ENCODE data around the gene CHSY1.

The CHSY1 gene

DNA sequence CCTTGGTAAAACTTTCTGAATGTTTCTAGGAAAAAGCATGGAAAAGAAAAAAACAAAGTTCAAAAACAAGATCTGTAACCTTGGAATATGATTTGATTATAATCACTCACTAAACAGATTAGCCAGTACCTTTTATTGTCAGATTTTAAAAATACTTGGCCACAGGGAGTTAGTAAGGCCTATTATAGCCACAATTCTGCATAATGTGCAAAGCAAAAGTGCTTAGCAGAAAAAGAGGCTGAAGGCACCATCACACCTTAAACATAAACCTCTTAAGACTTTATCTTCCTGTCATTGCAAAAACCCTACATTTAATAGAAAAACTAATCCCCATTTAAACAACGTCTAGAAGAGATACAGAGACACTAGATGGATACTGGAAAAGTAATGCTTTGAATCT is 41.8 kb downstream of the CHSY1 start:
- DNase-seq (ENCODE audit: low spot score): no peak

DNA sequence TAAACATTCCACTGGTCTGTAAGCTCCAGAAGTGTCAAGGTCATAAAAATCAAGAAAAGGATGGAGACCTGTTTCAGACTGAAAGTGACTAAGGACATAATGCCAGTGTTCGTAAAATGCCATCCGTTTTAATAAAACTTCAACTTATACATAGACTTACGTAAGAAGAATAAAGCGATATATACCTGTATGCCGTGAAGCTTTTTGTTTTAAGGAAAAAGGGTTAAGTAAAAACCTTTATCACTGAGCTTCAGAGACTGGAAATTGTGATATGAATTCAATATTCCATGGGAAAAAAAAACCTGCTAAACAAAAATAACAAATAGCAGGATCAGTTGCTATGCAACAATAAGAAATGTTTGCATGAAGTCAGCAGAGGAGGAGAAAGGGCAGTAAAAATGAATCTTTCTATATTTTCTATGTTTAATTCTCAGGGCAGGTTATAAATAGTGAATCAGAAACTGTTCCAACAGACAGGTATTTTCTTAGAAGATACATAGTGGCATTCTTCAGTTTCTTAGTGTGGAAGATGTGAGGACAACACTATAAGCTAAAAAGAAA is 42.5 kb downstream of the CHSY1 start:
- DNase-seq (ENCODE audit: low spot score): no peak

DNA sequence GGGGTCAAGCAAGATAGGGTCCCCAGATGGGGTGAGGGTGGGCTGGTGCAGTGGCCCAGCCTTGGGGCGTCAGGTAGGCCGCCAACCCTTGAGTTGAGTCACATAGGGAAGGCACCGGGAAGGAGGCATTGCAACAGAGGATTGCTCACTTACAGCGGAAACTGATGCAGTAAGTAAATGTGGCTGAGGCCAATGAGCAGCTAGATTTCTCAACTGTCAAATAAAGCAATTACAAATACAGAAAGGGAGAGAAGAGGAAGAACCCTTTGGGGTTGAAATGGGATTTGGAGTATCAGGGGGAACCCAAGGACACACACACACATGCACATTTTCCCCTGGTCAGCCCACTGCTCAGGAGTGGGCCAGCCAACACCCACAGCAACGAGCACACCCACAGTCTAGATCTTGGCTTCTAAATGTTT is 44.0 kb downstream of the CHSY1 start:
- no peak for DNase-seq (ENCODE audit: low spot score)

DNA sequence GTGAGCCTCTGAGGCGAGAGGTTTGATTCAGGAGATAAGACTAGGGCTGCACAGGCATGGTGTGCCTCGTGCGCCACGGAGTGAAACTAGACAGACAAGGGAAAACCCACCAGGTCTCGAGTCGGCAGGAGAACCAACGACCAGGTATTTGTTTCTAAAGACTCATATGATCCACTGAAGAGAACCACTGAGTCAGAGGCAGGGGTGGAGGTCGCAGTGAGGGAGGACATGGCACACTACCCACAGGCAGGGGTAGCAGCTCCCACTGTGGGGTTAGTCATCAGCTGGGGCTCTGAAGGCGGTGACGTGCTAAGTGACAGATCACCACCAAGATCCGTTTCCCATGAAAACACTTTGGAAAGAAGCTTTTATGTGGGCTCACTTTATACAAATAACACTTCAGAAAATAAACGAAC is 45.7 kb downstream of the CHSY1 start:
- no peak for DNase-seq (ENCODE audit: low spot score)

DNA sequence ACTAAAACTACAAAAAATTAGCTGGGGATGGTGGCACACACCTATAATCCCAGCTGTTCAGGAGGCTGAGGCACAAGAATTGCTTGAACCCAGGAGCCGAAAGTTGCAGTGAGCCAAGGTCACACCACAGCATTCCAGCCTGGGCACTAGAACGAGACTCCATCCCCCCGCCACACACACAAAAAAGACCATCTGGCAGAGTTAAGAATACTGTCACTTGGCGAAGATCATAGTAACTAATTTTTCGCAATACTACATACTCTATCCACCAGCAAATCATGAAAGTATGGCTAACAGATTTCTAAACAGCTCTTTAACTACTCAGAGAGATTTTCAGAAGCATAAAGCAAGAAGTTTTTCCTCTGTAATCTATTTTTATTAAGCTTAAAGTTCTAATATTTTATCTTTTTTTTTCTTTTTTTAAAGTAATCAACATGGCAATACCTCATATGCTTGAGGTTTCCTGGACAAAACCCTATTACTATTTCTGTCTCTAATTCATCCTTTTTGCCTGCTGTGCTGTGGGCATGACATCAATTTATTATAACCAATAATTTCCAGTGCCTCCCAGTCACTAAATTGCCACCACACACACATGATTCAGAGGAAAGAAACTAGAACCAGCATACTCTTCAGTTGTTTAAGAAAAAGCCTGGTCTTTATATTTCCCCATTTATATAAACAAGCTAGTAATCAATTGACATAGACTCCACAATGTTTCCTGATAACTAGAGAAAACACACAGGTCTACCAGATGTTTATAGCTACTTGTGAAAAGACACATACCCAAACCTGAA is 46.9 kb downstream of the CHSY1 start:
- no peak for DNase-seq (ENCODE audit: low spot score)

DNA sequence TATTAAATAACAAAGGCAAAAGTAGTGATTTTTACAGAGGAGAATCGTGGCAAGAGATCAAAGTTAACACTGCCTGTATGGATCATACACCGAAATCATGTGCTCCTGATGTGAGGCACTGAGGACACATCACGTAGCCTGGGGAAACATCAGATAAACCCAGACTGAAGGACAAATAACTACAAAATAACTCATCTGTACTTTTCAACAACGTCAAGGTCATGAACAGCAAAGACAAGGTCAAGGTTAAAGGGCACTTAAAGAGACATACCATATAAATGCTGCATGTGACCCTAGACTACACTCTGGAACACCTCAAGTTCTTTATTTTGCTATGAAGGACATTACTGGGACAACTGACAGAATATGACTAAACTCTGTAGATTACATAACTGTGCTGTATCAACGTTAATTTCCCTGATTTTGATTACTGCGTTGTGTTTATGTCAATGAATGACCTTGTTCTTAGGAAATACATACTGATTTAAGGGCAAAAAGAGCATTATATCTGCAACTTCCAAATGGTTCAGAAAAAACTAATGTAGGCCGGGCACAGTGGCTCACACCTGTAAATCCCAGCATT is 48.1 kb downstream of the CHSY1 start:
- DNase-seq (ENCODE audit: low spot score): no peak

DNA sequence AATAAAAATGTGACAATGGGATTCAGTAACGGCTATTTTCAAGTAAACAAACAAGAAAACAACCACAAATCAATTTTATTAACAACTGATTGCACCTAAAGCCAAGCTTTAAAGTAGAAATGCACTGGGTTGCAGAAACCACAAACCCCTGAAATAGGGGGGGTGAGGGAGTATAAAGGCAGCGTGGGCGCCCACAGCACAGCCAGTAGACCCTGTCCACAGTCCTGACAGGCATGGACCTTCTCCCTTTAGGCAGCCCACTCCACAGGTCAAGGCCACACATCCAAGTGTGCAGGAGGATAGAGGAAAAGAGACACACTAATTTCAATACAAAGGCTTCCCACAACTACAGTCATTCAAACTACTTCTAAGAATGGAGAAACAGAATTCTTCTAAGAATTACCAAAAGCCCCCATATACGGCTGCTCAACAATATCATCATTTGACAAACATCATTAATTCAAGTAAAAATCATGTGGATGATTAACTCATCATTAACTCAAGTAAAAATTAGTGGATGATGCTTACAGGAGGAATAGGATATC is 48.7 kb downstream of the CHSY1 start:
- no peak for DNase-seq (ENCODE audit: low spot score)

DNA sequence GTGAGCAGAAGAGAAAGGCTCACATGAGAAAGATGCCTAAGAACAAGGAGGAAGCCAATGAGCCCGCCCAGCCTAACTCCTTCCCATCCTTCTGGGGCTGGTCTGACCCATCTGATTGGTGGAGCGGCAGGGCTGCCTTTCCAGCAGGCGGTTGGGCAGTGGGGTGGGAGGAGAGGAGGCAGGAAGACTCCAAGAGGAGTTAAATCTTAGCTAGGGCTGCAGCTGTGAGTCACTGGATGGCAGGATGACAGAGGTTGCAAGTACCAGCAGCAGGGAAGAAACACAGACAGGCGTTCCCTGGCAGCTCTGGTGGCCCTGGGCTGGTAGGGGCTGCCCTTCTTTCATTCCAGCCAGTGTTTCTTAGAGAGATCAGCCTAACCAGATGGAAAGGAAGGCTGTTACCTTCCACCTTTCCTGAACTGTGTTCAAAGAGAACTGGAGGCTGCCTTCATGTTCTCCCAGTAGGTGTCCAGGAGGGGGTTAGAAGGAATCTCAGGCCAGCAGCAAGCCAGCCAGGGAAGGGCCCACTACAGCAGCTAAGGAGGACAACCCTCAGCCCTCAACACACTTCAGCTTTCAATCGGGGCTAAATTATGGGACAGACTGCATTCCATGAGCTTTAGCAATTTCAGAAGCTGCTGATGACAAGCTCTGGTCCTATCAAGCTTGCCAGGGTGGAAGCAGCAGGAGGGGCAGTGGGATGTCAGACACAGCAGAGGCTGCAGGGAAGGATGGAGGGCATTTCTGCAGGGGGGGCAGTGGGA is 50.3 kb downstream of the CHSY1 start:
- no peak for DNase-seq (ENCODE audit: low spot score)

DNA sequence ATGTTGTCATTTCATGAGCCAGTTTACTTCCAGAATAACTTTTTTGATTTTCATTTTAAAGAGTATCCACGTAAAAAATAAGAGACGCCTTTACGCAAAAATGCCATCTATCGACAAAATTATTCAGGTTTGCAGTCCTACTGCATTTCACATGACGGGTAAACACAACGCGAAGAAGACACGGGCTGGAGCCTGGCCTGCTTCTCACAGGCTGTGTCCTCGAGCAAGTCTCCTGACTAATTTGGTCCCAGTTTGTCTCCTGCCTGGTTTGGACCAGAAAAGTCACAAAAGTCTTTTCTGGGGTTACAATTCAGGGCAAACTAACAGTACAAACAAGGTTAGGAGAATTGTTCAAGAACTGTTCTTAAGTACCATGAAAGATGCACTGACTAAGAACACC is 51.7 kb downstream of the CHSY1 start:
- no peak for DNase-seq (ENCODE audit: low spot score)

DNA sequence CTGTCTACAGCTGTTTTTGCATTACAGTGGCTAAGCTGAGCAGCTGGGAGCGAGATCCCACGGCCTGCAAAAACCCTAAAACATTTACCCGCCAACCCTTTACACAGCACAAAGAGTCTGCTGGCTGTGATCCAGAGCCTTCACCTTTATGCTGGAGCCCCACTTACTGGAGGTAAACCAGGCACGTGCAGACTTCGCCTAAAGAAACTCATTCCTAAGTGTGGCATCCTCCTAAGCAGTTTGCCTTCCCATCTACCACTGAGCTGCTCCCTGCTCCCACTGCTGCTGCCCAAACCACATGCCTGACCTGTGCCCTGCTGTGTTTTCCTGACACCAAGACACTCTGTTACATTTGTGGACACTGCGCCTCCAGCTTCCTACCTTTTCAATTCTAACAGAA is 53.0 kb downstream of the CHSY1 start:
- DNase-seq (ENCODE audit: low spot score): no peak

DNA sequence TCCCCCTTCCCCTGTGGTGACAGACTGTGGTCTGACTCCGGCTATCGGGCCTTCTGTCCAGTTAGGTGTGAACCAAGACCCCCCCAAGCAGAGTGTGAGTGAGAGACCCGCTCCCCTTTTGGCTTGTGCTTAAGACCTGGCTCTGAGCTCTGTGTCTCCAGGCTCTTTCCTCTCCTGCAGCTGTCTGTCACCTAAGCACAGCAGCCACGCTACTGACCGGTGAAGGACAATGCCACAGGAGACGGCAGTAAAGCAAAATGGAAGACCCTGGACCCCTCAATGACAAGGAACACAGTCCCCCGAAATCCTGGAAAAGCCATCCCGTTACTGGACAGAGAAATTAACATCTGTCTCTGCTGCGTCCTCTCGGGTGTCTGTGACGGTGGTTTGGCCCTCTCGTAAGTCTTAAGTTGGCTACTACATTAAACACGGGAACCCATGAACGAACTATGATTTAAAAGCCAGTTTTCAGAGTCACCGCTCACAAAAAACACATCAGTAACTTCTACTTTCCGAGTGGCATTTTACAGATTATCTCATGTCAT is 53.7 kb downstream of the CHSY1 start:
- DNase-seq (ENCODE audit: low spot score): no peak

DNA sequence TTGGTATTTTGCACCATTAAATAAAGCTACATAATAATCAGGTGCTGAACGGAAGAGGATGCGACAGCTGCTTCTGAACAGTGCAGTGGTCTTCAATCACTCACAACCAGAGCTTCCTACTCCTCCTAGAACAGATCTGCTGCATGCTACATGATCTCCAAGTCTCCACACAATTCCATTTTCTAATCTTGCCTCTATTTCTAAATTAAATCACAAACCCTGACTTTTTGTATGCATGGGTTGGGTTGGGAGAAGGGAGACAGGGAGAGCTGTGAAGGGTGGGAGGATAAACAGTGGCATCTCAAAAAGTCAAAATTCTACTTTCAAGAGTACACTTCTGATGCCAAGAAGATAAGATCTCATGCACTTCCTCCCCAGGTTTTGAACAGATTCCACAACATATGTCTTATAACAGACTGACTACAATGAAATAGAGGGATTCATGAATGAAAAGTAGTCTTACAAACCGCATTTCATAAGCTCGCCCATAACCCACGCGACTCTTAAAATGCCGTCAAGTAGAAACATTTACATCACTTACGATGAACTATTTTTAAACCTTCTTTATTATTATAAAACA is 57.2 kb downstream of the CHSY1 start:
- DNase-seq (ENCODE audit: low spot score): no peak

DNA sequence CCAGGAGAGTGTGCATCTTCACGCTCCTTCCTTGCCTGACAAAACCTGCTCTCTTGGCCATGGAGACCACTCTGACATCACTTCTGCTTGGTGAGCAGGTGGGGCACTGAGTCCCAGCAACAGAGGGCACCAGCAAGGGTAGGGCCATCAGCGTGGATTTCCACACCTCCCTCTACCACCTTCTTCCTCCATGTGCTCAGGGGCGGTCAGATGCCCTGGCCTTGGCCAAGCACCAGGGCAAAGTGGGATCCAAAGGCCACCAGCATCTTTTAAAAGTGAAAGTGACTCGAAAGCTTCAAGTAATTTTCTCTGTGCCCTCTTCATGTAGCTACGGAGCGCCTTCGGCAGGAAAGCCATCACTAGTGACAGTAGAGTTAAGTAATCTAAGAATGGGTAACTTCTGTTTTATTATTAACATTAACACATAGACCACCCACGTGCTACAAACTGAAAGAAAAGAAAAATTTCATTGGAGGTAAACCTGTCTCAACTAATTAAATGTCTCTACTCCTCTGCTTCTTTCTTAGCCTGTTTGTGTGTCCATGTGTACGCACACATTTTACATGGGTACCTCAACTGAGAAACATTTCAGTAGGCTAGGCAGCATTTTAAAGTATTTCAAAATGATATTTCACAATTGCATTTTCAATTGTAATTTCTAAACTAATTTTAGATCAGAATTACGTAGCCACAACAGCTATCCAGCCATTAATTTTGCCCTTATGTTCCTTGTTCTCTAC is 57.9 kb downstream of the CHSY1 start:
- DNase-seq (ENCODE audit: low spot score): no peak

DNA sequence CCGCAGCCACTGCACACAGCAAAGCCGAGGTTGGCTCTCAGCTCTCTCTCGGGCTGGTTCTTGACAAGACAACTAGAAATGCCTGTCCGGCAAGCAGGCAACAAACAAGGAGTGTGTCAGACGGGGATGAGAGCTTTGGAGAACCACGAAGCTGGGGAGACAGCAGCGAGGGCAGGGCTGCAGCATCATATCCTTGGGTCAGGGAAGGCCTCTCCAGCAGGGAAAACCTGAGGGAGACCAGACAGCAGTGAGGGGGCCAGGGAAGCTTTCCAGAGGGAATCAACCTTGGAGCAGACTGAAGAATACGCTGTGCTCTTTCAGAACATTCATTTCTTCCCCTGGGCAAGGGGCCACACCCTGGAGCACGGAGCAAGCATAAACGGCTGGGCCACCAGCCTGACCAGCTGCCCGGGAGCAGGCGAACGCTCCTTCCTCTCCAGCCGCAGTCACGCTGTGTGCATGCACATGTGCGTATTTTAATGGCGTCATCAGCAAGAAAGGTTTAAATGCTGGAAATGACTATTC is 58.7 kb downstream of the CHSY1 start:
- DNase-seq (ENCODE audit: low spot score): no peak

DNA sequence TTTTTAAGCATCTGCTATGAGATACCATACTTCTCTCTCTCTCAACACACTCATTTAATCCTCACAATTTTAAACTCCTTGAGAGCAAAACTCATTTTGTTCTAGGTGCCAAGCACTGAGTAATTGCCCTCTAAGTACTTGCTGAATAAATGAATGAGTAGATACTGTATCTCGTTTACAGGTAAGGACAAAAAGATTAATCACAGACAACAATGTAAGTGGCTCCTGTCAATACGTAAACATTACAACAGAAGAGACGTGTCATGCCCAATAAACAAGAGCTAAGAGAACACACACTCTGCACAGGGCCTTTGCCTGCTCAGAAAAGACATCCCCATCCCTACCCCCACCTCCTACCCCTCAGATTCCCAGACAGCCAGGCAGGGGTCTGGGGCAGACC is 59.8 kb downstream of the CHSY1 start:
- DNase-seq (ENCODE audit: low spot score): no peak

DNA sequence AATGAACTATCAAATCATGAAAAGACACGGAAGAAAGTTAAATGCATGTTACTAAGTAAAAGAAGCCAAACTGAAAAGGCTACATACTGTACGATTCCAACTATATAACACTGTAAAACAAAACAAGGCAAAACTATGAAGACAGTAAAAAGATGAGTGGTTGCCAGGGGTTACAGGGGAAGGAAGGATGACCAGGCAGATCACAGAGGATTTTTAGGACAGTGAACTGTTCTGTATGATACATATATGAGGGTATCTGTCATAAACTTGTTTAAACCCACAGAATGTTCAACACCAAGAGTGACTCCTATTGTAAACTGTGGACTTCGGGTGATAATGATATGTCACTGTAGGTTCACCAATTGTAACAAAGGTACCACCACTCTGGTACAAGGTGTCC is 60.6 kb downstream of the CHSY1 start:
- no peak for DNase-seq (ENCODE audit: low spot score)

DNA sequence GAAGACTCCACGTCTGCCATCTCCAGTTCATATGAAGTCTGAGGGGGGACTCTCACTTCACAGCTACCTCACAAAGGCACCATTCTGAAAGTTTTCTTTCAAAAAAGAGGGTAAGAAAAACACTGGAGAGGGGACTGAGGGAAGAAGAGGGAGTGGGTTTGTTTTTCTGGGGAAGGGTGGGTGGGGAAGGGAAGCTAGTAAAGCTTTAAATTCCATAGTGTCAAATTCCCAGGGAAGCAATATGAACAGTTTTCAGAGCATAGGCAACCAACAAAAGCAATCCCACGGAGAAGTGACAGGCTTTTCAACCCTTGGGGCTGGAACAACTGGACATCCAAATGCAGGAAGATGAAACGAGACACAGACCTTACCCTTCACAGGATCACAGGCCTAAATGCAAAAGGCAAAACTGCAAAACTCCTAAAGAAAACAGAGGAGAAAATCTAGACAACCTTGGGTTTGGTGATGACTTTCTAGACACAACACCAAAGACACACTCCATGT is 61.7 kb downstream of the CHSY1 start:
- no peak for DNase-seq (ENCODE audit: low spot score)

DNA sequence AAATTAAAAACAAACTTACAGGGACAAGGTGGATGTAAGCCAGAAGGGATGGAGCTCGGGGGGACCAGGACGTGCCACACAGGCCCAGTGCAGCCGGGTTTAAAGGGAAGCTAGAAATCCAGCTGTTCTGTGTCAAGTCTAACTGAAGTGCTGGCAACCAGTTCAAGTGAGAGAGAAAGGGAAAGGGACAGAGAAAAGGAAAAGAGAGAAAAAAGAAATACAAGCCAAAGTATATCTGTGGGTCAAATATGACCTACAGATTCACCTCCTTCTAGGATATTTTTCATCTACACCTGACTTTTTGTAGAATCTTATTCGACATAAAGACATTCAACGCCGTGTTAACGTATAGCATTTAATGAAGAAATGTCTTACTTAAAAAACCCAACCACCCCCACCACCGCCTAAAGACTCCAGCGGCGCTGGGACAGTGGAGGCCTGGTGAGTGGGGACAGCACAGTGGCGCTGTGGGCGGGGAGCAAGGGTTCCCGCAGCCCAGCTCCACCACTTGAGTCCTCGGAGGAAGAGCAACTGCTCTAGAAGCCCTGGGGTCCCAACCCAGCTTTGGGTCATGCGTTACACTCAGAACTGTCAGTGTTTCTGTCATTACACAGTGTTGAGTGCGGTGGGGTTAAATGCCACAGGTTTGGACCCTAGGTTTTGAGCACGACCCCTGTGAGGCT is 62.3 kb downstream of the CHSY1 start:
- no peak for DNase-seq (ENCODE audit: low spot score)

DNA sequence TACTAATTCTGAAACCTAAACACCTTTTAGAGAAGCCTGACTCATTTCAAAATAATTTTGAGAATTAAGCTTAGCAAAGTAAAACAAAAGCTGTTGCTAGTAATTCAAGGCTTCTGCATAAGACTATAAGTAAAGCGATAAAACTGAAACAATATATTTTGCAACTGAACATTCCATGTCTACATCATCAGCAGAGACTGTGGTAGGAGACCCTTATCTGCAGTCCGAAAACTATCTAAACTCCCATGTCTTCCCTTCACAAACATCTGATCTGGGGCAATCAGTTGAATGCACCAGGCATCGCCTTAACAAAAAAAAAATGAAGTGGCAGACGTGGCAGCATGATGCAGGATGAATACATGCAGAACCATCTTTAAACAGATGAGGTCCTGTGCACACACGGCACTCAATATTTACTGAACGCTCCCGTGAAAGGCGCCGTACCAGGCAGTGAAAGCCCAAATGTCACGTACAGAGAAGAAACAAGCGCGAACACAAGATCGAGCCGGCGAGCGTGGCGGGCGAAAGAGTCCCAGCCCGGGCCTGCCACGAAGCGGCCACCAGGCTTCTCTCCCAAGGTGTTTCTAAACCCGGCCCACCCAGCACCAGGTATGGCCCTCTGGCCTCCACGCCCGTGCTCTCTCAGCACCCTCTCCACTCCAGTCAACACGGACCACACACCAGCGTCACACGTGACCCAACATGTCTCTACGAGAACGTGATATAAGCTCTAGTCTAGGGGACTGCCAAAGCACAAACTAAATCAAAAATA is 63.0 kb downstream of the CHSY1 start:
- no peak for DNase-seq (ENCODE audit: low spot score)

Measured in HuH-7.5 (cell line).